CD1c-positive myeloid dendritic cell (primary cell): ENCODE measurements around the gene TMEM217.
A peak's percentile ranks its signal among the peaks of the same experiment; 100 is the strongest.
"Not testable (repeated sequence)": the region's sequence is repeated elsewhere in the genome, so short reads cannot be mapped to it uniquely, and the experiment has no call there.

ENCODE experiments used
- DNase-seq: peaks from one replicate; pipeline ENCODE4 v3.0.0-alpha.2; 2016; ENCODE audit errors: extremely low spot score

Gene TMEM217

GRCh38 chr6:37218061-37218460 is 39.9 kb downstream of the TMEM217 start:
- DNase-seq = no peak

GRCh38 chr6:37212268-37212667 is 45.7 kb downstream of the TMEM217 start:
- no peak for DNase-seq

DNA sequence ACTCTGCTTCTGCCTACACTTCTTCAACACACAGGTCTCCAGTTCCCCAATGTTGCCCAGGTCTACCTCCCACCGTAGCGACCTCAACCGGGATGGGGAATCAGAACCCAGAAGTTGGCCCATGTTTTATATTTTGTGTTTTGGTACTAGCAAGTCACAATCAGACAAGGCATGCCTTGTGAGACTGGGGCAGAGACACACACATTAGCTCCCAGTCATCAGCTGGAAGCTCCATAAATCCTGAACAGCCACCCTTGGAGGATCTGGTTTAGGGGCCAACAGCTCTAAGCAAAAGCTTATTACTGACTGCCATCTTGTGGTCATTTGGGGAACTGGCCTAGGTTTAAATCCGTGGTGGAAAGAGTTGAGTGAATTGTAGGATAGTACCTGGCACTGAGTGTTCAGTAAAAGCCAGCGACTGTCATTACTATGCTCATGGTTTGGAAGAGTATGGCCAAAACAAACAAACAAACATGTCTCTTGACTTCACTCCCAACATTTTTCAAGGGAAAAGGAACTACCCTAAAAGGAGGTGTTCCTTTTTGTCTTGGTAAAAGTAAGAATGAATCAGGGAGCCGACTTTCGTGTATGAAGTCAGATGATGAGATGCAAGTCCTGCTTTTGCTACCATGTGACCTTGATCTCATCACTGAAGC is 47.5 kb downstream of the TMEM217 start:
- DNase-seq = peak; percentile 86

DNA sequence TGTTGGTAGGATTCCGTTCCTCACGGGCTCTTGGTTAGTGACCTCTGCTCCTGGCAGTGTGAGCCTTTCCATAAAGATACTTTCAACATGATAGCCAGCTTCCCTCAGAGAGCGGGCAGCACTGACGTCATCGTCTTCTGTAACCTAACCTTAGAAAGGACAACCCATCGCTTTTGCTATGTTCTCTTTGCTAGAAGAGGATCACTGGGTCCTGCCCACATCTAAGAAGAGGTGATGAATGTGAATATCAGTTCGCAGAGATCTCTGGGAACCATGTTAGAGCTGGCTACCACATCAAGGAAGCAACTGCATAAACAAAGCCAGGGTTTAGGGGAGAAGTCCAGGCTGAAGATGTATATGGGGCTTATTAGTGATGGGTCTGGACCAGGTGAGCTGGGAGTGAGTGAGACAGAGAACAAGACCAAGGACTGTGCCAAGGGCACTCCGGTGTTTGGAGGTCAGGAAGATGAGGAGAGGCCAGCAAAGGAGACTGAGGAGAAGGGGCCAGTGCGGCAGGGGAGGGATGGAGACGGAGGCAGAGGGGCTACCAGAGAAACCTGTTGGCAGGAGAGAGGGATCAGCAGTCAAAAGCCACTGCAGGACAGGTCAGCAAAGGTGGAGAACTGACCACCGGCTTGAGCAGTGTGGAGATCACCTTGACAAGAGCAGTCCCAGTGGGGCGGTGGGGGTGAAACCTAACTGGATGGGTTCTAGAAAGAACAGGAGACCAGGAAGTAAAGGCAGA is 48.3 kb downstream of the TMEM217 start:
- DNase-seq = no peak

DNA sequence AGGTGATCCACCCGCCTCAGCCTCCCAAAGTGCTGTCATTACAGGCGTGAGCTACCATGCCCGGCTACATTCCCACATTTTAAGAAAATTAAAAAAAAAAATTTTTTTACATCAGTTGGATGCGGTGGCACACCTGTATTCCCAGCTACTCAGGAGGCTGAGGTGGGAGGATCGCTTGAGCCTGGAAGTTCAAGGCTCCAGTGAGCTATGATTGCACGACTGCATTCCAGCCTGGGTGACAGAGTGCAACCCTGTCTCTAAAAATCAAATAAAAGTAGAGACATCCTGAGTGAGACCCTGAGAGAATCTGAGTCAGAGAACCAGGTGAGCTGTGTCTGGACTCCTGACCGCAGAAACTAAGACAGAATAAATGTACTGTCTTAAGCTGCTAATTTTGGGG is 49.2 kb downstream of the TMEM217 start:
- DNase-seq = no peak

- DNase-seq = peak; percentile 88
These were observed 50.0 kb downstream of the TMEM217 start for GRCh38 chr6:37207903-37208456.

DNA sequence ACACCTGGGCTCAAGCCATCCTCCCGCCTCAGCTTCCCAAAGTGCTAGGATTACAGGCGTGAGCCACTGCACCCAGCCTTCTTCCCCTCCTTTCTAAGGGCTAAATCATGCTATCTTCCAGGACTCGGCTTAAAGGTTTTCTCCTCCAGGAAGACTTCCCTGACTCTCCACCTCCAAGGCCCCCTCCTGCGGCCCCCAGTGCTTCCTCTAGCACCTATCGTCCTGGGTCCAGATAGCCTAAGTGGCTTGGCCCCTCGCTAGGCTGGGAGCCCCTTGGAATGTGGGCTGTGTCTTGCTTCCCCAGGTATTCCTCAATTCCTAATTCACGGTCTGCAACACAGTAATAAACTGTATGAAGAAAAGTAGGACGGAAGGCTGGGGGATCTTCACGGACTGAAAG is 51.3 kb downstream of the TMEM217 start:
- no peak for DNase-seq

DNA sequence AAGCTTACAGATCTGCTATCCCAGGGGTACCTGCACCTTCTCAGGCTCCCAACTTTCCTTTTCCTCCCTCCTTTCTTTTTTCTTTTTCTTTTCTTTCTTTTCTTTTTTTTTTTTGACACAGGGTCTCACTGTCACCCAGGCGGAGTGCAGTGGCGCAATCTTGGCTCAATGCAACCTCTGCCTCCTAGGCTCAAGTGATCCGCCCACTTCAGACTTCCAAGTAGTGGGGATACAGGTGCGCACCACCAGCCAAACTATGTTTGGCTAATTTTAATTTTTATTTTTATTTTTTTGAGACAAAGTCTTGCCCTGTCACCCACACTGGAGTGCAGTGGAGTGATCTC is 52.0 kb downstream of the TMEM217 start:
- no peak for DNase-seq

- no peak for DNase-seq
These were observed 52.6 kb downstream of the TMEM217 start for GRCh38 chr6:37205175-37205996.

DNA sequence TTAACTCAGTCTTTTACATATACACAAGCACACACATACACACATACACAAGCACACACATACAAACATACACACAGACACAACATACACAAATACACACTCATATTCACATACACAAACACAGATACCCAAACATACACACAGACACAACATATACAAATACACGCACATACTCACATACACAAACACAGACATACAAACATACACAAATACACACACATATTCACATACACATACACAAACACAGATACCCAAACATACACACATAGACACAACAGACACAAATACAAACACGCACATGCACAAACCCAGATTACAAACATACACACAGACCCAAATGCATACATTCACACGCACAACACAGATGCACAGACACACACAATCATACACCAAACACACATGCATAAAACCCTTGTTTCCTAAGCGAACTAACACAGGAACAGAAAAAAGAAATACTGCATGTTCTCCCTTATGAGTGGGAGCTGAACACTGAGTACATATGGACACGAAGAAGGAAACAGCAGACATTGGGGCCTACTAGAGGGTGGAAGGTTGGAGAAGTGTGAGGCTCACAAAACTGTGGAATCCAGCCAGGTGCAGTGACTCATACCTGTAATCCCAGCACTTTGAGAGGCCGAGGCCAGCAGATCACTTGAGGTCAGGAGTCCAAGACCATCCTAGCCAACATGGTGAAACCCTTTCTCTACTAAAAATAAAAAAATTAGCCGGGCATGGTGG is 53.8 kb downstream of the TMEM217 start:
- no peak for DNase-seq

- DNase-seq = no peak
These were observed 55.0 kb downstream of the TMEM217 start for GRCh38 chr6:37202788-37203491.

DNA sequence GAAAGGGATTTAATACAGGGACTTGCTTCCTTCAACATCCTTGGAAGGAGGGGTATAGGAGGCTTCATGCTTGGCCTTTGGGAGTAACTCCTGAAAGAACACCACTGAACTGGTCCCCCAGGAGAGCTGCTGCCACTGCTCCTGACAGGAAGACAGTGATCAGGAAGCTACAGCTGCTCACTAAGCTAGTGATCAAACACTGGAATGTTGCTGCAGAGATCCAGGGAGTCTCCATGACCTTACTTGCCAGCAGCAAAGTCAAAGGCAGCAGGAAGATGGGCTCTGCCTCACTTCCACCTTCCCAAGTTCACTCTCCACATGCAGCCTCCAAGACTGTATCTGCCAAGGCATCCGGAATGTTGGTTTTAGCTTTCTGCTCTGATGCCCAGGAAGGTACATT is 56.2 kb downstream of the TMEM217 start:
- DNase-seq = no peak

GRCh38 chr6:37200085-37200484 is 57.9 kb downstream of the TMEM217 start:
- no peak for DNase-seq

- DNase-seq = not testable (repeated sequence)
These were observed 61.5 kb downstream of the TMEM217 start for GRCh38 chr6:37196451-37196850.

DNA sequence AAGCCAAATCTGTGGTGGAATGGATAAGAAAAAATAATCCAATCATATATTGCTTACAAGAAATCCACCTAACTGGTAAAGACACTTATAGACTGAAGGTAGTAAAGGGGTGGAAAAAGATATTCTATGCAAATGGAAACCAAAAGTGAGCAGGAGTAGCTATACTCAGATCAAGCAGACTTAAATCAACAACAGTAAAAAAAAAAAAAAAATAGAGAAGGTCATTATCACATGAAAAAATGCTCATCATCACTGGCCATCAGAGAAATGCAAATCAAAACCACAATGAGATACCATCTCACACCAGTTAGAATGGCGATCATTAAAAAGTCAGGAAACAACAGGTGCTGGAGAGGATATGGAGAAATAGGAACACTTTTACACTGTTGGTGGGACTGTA is 63.1 kb downstream of the TMEM217 start:
- not testable (repeated sequence) for DNase-seq

GRCh38 chr6:37192666-37193065 is 65.3 kb downstream of the TMEM217 start:
- no peak for DNase-seq

GRCh38 chr6:37190159-37190535 is 67.8 kb downstream of the TMEM217 start:
- no peak for DNase-seq

- DNase-seq = no peak
These were observed 68.9 kb downstream of the TMEM217 start for GRCh38 chr6:37188962-37189510.

- DNase-seq = peak; percentile 62
These were observed 70.5 kb downstream of the TMEM217 start for GRCh38 chr6:37187321-37188022.
